ENCODE results near the gene OR5K3. TPM values are rescaled to one million over a fixed set of nuclear protein-coding genes. Genes with fewer than 3 reads are reported as not detected.
A peak's percentile ranks its signal among the peaks of the same experiment; 100 is the strongest.

The OR5K3 gene
- total RNA-seq, 1 experiment from 2014 or later = not detected

DNA sequence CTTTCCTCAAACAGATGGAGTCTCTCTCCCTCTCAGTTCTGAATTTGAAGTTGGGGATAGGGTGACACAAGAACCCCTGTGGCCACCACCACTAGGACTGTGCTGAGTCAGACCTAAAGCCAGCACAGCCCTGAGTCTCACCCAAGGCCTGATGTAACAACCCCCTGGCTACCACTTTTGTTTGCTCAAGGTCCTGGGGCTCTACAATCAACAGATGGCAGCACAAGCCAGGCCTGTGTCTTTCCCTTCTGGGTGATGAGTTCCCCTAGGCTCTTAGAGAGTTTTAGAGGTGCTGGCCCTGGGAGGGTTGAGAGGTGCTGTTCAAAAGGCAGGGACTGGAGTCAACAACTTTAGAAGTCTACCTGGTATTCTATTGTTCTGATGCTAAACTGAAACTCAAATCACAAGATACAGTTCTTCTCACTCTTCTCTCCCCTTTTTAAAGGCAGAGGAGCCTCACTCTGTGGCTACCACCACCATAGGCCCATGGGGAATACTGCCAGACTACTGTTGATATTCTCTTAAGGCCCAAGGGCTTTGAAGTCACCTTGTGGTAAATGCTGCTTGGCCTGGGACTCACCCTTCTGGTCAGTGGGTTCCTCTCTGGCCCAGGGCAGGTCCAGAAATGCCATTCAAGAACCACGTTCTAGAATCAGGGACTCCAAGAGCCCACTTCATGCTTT lies 30.3 kb upstream of the OR5K3 start:
- no peak overlapping the region for H3K14ac ChIP-seq (ENCODE audit: insufficient read depth, low read length)
- H2AK5ac ChIP-seq (ENCODE audit: insufficient read length, low read length) = no peak overlapping the region
- no peak overlapping the region for H3T11ph ChIP-seq (ENCODE audit: low read length)
- no peak overlapping the region for H3K23ac ChIP-seq (ENCODE audit: insufficient read length, low read depth, low read length)
- Mint-ChIP-seq H3K27ac (peak overlapping the region in 1 of 3 experiments; percentile 53; a peak in 1 of 7 replicates), H3K4me1 (no peaks in the 10 kb centered on the region), H3K27me3 (ENCODE audit: low read depth) (no peaks in the 10 kb centered on the region), H3K9me3 (peaks cover 4 to 10% of the 10 kb centered on the region in 2 experiments; a peak in 4 of 5 replicates), H3K4me3 (no peak overlapping the region), H3K36me3 (ENCODE audit: insufficient read depth in 1 of 3, low read depth in 3 of 3) (peaks cover 2 to 17% (median 3%) of the 10 kb centered on the region in 3 experiments; a peak in 5 of 7 replicates)
- no peak overlapping the region for H2BK12ac ChIP-seq (ENCODE audit: insufficient read length, low read depth, low read length)
- H2BK20ac ChIP-seq (ENCODE audit: low read depth, low read length, poor library complexity, severe bottlenecking) = no peak overlapping the region
- H3K23me2 ChIP-seq (ENCODE audit: insufficient read length, low read depth, low read length, poor library complexity, severe bottlenecking) = no peaks in the 10 kb centered on the region
- H3K79me2 ChIP-seq (ENCODE audit: insufficient read depth, low read length) = no peaks in the 10 kb centered on the region
- H4K91ac ChIP-seq (ENCODE audit: insufficient read length, low read depth, low read length) = no peak overlapping the region
- H2BK120ac ChIP-seq (ENCODE audit: low read depth, low read length, poor library complexity, severe bottlenecking) = peak overlapping the region; percentile 6
- H2AFZ ChIP-seq (ENCODE audit: low read length) = no peak overlapping the region
- no peak overlapping the region for H4K8ac ChIP-seq (replicated peaks; ENCODE audit: insufficient read length, low read depth, low read length)
- H3K27ac ChIP-seq (ENCODE audit: insufficient read length, low read depth, low read length) = no peak overlapping the region
- H2BK15ac ChIP-seq (ENCODE audit: low read depth, low read length) = no peak overlapping the region
- H3K79me1 ChIP-seq (ENCODE audit: insufficient read depth, low read depth, low read length, poor library complexity, severe bottlenecking) = no peaks in the 10 kb centered on the region
- no peak overlapping the region for H3K18ac ChIP-seq (ENCODE audit: insufficient read length, low read depth, low read length)
- H3K4ac ChIP-seq (ENCODE audit: low read depth, low read length) = no peak overlapping the region
- no peak for DNase-seq
- TF ChIP-seq, protein P1, sequence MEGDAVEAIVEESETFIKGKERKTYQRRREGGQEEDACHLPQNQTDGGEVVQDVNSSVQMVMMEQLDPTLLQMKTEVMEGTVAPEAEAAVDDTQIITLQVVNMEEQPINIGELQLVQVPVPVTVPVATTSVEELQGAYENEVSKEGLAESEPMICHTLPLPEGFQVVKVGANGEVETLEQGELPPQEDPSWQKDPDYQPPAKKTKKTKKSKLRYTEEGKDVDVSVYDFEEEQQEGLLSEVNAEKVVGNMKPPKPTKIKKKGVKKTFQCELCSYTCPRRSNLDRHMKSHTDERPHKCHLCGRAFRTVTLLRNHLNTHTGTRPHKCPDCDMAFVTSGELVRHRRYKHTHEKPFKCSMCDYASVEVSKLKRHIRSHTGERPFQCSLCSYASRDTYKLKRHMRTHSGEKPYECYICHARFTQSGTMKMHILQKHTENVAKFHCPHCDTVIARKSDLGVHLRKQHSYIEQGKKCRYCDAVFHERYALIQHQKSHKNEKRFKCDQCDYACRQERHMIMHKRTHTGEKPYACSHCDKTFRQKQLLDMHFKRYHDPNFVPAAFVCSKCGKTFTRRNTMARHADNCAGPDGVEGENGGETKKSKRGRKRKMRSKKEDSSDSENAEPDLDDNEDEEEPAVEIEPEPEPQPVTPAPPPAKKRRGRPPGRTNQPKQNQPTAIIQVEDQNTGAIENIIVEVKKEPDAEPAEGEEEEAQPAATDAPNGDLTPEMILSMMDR (conservative IDR thresholded peaks at IDR 0.05) = peak; percentile 30; the same call in 1 of the 3 replicates
- H3K56ac ChIP-seq (ENCODE audit: insufficient read length, low read depth, low read length) = no peak overlapping the region
- no peak overlapping the region for H3K9ac ChIP-seq (ENCODE audit: extremely low read depth, insufficient read length, low read length)
- no peaks in the 10 kb centered on the region for H3K27me3 ChIP-seq (ENCODE audit: insufficient read depth, low read length)
- H3K4me2 ChIP-seq (ENCODE audit: insufficient read depth, insufficient read length, low read length) = no peak overlapping the region
- no peaks in the 10 kb centered on the region for H3K4me1 ChIP-seq (ENCODE audit: insufficient read depth, low read length)
- no peak overlapping the region for H4K5ac ChIP-seq (ENCODE audit: insufficient read length, low read depth, low read length)
- no peaks in the 10 kb centered on the region for H3K9me3 ChIP-seq (ENCODE audit: control insufficient read depth, low read depth, low read length)
- no peak overlapping the region for H2BK5ac ChIP-seq (ENCODE audit: insufficient read length, low read length)
- no peaks in the 10 kb centered on the region for H4K20me1 ChIP-seq (ENCODE audit: control insufficient read depth, insufficient read depth, insufficient read length)
- no CpG with 5 or more reads among the region's 1 CpG for WGBS (ENCODE audit: extremely low coverage, insufficient read length, low lambda C conversion rate)
